HG03460 (cell line): ENCODE measurements around the gene WWOX.

ENCODE experiments used
- ATAC-seq: cut with Tn5 transposase; IDR thresholded peaks from one replicate; pipeline ENCODE4 v1.9.1; 2021; ENCODE audit not compliant: unreplicated experiment

WWOX gene

GRCh38 chr16:78140818-78141466 lies 41.5 kb downstream of the WWOX start:
- ATAC-seq = no peak

- no peak for ATAC-seq
Observed at GRCh38 chr16:78142788-78143187, 43.3 kb downstream of the WWOX start.

GRCh38 chr16:78146807-78147206 lies 47.4 kb downstream of the WWOX start:
- ATAC-seq = no peak

- ATAC-seq = no peak
Observed at GRCh38 chr16:78147911-78148401, 48.5 kb downstream of the WWOX start.

- no peak for ATAC-seq
Observed at GRCh38 chr16:78150233-78150632, 50.8 kb downstream of the WWOX start.

- ATAC-seq = no peak
Observed at GRCh38 chr16:78154729-78155461, 55.4 kb downstream of the WWOX start.

- no peak for ATAC-seq
Observed at GRCh38 chr16:78155791-78156345, 56.4 kb downstream of the WWOX start.

- ATAC-seq = no peak
Observed at GRCh38 chr16:78161023-78161729, 61.7 kb downstream of the WWOX start.

- no peak for ATAC-seq
Observed at GRCh38 chr16:78163772-78164670, 64.6 kb downstream of the WWOX start.

GRCh38 chr16:78170494-78170933 lies 71.1 kb downstream of the WWOX start:
- ATAC-seq = no peak

- no peak for ATAC-seq
Observed at GRCh38 chr16:78175287-78175686, 75.8 kb downstream of the WWOX start.

- ATAC-seq = no peak
Observed at GRCh38 chr16:78176435-78176834, 77.0 kb downstream of the WWOX start.

GRCh38 chr16:78177218-78177617 lies 77.8 kb downstream of the WWOX start:
- ATAC-seq = no peak

GRCh38 chr16:78177987-78178386 lies 78.5 kb downstream of the WWOX start:
- ATAC-seq = no peak

- ATAC-seq = no peak
Observed at GRCh38 chr16:78179666-78180065, 80.2 kb downstream of the WWOX start.

GRCh38 chr16:78180349-78180748 lies 80.9 kb downstream of the WWOX start:
- ATAC-seq = no peak

- ATAC-seq = no peak
Observed at GRCh38 chr16:78183437-78184237, 84.2 kb downstream of the WWOX start.

GRCh38 chr16:78184238-78185183 lies 85.1 kb downstream of the WWOX start:
- ATAC-seq = no peak

- no peak for ATAC-seq
Observed at GRCh38 chr16:78189121-78189520, 89.7 kb downstream of the WWOX start.
